ENCODE results near the gene ZSWIM8. TPM values are rescaled to one million over a fixed set of nuclear protein-coding genes. Genes with fewer than 3 reads are reported as not detected.
"Not testable (repeated sequence)": the region's sequence is repeated elsewhere in the genome, so short reads cannot be mapped to it uniquely, and the experiment has no call there.

The ZSWIM8 gene
- total and polyA plus RNA-seq, 2 donors (not counting 3 experiments of a cell fraction or from before 2014, with no cell fraction given): 111 to 230 TPM

GRCh38 chr10:73828161-73828560, 42.8 kb downstream of the ZSWIM8 start:
- Histone ChIP-seq H2AFZ (ENCODE audit: low read depth, low read length) (no peak overlapping the region), H3K4me2 (ENCODE audit: insufficient read depth, low read length) (no peak overlapping the region), H3K79me2 (ENCODE audit: control insufficient read depth, insufficient read depth, low read length) (no peaks in the 10 kb centered on the region), H3K9ac (replicated peaks; ENCODE audit: extremely low read depth, insufficient read depth, low read length) (no peak overlapping the region), H3K27me3 (ENCODE audit: control insufficient read depth in 2 of 2, insufficient read depth in 2 of 2, low read length in 2 of 2) (no peaks in the 10 kb centered on the region), H3K9me3 (replicated peaks; ENCODE audit: control insufficient read depth, insufficient read depth, low read length) (no peaks in the 10 kb centered on the region), H3K4me3 (replicated peaks in 1 of 3; ENCODE audit: insufficient read depth in 1 of 3, low read depth in 1 of 3, low read length in 3 of 3) (no peak overlapping the region), H3K36me3 (ENCODE audit: control insufficient read depth in 2 of 2, extremely low read depth in 1 of 2, insufficient read depth in 2 of 2, low read length in 2 of 2) (peaks cover 0 to 14% of the 10 kb centered on the region in 2 experiments), H4K20me1 (replicated peaks; ENCODE audit: control insufficient read depth, extremely low read depth, insufficient read depth, low read length) (no peaks in the 10 kb centered on the region), H3K4me1 (ENCODE audit: control insufficient read depth, extremely low read depth, insufficient read depth, low read length) (no peaks in the 10 kb centered on the region), H3K9me1 (replicated peaks; ENCODE audit: control insufficient read depth, extremely low read depth, insufficient read depth, low read length) (no peaks in the 10 kb centered on the region), H3K27ac (ENCODE audit: insufficient read depth, low read depth, low read length) (no peak overlapping the region)
- no TSS peak for BruUV-seq (replicated peaks)
- DNase-seq (ENCODE audit: low read depth, low spot score): no peak
- intact Hi-C loops (cut with micrococcal nuclease) (no loop called here), dilution Hi-C loops (cut with MboI; ENCODE audit: extremely low pct_ligation_motif_present, low sequenced_read_pairs) (no loop called here)
- TF ChIP-seq MAX (IDR thresholded peaks at IDR 0.05; ENCODE audit: insufficient read depth, insufficient read length): no peak
- no peak for TF ChIP-seq CTCF (IDR thresholded peaks at IDR 0.05; ENCODE audit: extremely low read depth in 1 of 2, insufficient read depth in 1 of 2, low read depth in 1 of 2, low read length in 2 of 2)
- no peak for TF ChIP-seq JUN (IDR thresholded peaks at IDR 0.05; ENCODE audit: borderline replicate concordance, insufficient read depth, insufficient read length, low read depth)
- no peak for TF ChIP-seq FOS (IDR thresholded peaks at IDR 0.05; ENCODE audit: borderline replicate concordance, insufficient read depth, low read length)
- no peak for TF ChIP-seq POLR2A (IDR thresholded peaks at IDR 0.05; ENCODE audit: low read depth, low read length)
- TF ChIP-seq POLR2AphosphoS5 (IDR thresholded peaks at IDR 0.05; ENCODE audit: insufficient read depth, low read depth, low read length): no peak
- TF ChIP-seq MYC (IDR thresholded peaks at IDR 0.05; ENCODE audit: low read depth, low read length): no peak
- no peak for TF ChIP-seq EZH2 (IDR thresholded peaks at IDR 0.05; ENCODE audit: borderline replicate concordance, low read depth, low read length, severe bottlenecking)
- no peak for TF ChIP-seq GATA2 (IDR thresholded peaks at IDR 0.05; ENCODE audit: insufficient read depth, insufficient read length, low read depth, low read length)
- CTCF ChIA-PET: interaction anchor here (1.0 to 2.0 kb wide), 3 partner anchors 9 to 18 kb away, joined by 3 to 4 read pairs (median 3); no protein-coding TSS in a partner anchor
- POLR2A ChIA-PET: no interaction called here
- FAIRE-seq: peak; percentile 15

- DNase-seq (ENCODE audit: low read depth, low spot score); H3K4me1 ChIP-seq (ENCODE audit: control insufficient read depth, extremely low read depth, insufficient read depth, low read length); H4K20me1 ChIP-seq (replicated peaks; ENCODE audit: control insufficient read depth, extremely low read depth, insufficient read depth, low read length); intact Hi-C loops (cut with micrococcal nuclease); H3K79me2 ChIP-seq (ENCODE audit: control insufficient read depth, insufficient read depth, low read length); FAIRE-seq; H3K27ac ChIP-seq (ENCODE audit: insufficient read depth, low read depth, low read length); BruUV-seq (replicated peaks); dilution Hi-C loops (cut with MboI; ENCODE audit: extremely low pct_ligation_motif_present, low sequenced_read_pairs); H3K27me3 ChIP-seq (ENCODE audit: control insufficient read depth in 2 of 2, insufficient read depth in 2 of 2, low read length in 2 of 2); H2AFZ ChIP-seq (ENCODE audit: low read depth, low read length); H3K4me3 ChIP-seq (replicated peaks in 1 of 3; ENCODE audit: insufficient read depth in 1 of 3, low read depth in 1 of 3, low read length in 3 of 3); POLR2A ChIA-PET; H3K4me2 ChIP-seq (ENCODE audit: insufficient read depth, low read length); H3K9me3 ChIP-seq (replicated peaks; ENCODE audit: control insufficient read depth, insufficient read depth, low read length); H3K9me1 ChIP-seq (replicated peaks; ENCODE audit: control insufficient read depth, extremely low read depth, insufficient read depth, low read length); H3K9ac ChIP-seq (replicated peaks; ENCODE audit: extremely low read depth, insufficient read depth, low read length): not testable (repeated sequence)
- CTCF ChIA-PET: interaction anchor here (2.0 kb wide), 1 partner anchor 17 kb away, joined by 4 read pairs; no protein-coding TSS in a partner anchor
- H3K36me3 ChIP-seq (ENCODE audit: control insufficient read depth in 2 of 2, extremely low read depth in 1 of 2, insufficient read depth in 2 of 2, low read length in 2 of 2): peaks cover 0 to 13% of the 10 kb centered on the region in 2 experiments
These were observed 43.7 kb downstream of the ZSWIM8 start for GRCh38 chr10:73829090-73829489.
